T-helper 2 cell treated with Interferon-gamma antibody and Interleukin-4, amounts not matched to agents 100 ng/mL and 5 ng/mL, for 36 hours (primary cell): Measurements from ENCODE around the gene ZMAT5. TPM values are rescaled to one million over a fixed set of nuclear protein-coding genes. Genes with fewer than 3 reads are reported as not detected.

Experiments
- intact Hi-C: fragments of 100-400 bp; cut with micrococcal nuclease; formaldehyde crosslinking; loops from one replicate; pipeline ENCODE4 v1.15.1; 2023
- total RNA-seq: library from RNA; stranded (reverse); gene quantifications from 2 replicates; pipeline ENCODE4 v1.2.3, GENCODE V29; 2022

The ZMAT5 gene
- total RNA-seq, 1 donor from 2014 or later, result 22.9 TPM

- intact Hi-C loops, result no loop called here
Measured at GRCh38 chr22:29787371-29787980, 20.7 kb upstream of the ZMAT5 start.

GRCh38 chr22:29786031-29786430 lies 19.2 kb upstream of the ZMAT5 start:
- intact Hi-C loops, result no loop called here

GRCh38 chr22:29784451-29785361 lies 17.9 kb upstream of the ZMAT5 start:
- intact Hi-C loops, result no loop called here

- intact Hi-C loops, result no loop called here
Measured at GRCh38 chr22:29782061-29782845, 15.4 kb upstream of the ZMAT5 start.

GRCh38 chr22:29780748-29781676 lies 14.2 kb upstream of the ZMAT5 start:
- intact Hi-C loops, result no loop called here

GRCh38 chr22:29780220-29780619 lies 13.4 kb upstream of the ZMAT5 start:
- intact Hi-C loops, result no loop called here

- intact Hi-C loops, result no loop called here
Measured at GRCh38 chr22:29773233-29773632, 6.4 kb upstream of the ZMAT5 start.

- intact Hi-C loops, result no loop called here
Measured at GRCh38 chr22:29772170-29772641, 5.4 kb upstream of the ZMAT5 start.

GRCh38 chr22:29769723-29770321 lies 3.0 kb upstream of the ZMAT5 start:
- intact Hi-C loops, result loop anchor here (5.0 to 10.0 kb wide), 4 partner anchors 168 to 655 kb away; partner anchors contain the start of genes MTFP1 and NF2

- intact Hi-C loops, result loop anchor here (5.0 to 10.0 kb wide), 4 partner anchors 166 to 657 kb away; partner anchors contain the start of genes MTFP1 and NF2
Measured at GRCh38 chr22:29768052-29768693, 1.4 kb upstream of the ZMAT5 start.

GRCh38 chr22:29767171-29768051 lies 604 bp upstream of the ZMAT5 start, which contains the start of gene UQCR10:
Gene UQCR10 (plus strand): TSS chr22:29767369. CDS start chr22:29767399, 30 bp downstream.
- intact Hi-C loops, result loop anchor here (1.0 to 10.0 kb wide), 5 partner anchors 71 to 657 kb away; partner anchors contain the start of genes ASCC2, MTFP1 and NF2

- intact Hi-C loops, result loop anchor here (5.0 to 10.0 kb wide), 4 partner anchors 164 to 659 kb away; partner anchors contain the start of genes MTFP1 and NF2
Measured at GRCh38 chr22:29765905-29766631, 739 bp downstream of the ZMAT5 start.

- intact Hi-C loops, result loop anchor here (10.0 kb wide), 2 partner anchors 367 to 663 kb away; partner anchors contain the start of gene MTFP1
Measured at GRCh38 chr22:29762263-29762662, 4.5 kb downstream of the ZMAT5 start.

GRCh38 chr22:29758959-29759358 lies 7.8 kb downstream of the ZMAT5 start:
- intact Hi-C loops, result no loop called here

- intact Hi-C loops, result no loop called here
Measured at GRCh38 chr22:29758068-29758622, 8.7 kb downstream of the ZMAT5 start.

GRCh38 chr22:29757096-29757495 lies 9.7 kb downstream of the ZMAT5 start:
- intact Hi-C loops, result no loop called here

GRCh38 chr22:29756341-29756740 lies 10.5 kb downstream of the ZMAT5 start:
- intact Hi-C loops, result no loop called here
